ENCODE data around the gene P2RX3. TPM values are rescaled to one million over a fixed set of nuclear protein-coding genes. Genes with fewer than 3 reads are reported as not detected.

P2RX3 gene
- total RNA-seq, 4 donors from 2014 or later = not detected

DNA sequence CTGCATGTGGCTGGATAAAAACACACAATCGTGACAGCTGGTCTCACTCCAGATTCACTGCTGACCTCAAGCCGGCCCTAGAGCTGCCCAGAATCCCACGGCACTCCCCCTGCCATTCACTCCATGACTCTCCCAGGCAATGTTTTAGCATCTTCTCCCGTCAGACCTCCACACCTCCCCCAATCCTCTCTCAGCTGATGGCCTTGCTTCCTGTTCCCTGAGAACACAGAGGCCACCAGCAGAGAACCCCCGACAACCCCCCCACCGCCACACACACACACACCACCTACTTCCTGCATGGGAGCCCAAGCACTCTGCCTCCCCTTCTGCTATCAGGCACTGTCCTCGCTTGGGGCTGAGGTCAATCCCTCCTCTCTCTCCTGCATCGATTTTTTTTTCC, 22.7 kb upstream of the P2RX3 start:
- no peak for DNase-seq (ENCODE audit: low spot score)
- TF ChIP-seq, protein P1, sequence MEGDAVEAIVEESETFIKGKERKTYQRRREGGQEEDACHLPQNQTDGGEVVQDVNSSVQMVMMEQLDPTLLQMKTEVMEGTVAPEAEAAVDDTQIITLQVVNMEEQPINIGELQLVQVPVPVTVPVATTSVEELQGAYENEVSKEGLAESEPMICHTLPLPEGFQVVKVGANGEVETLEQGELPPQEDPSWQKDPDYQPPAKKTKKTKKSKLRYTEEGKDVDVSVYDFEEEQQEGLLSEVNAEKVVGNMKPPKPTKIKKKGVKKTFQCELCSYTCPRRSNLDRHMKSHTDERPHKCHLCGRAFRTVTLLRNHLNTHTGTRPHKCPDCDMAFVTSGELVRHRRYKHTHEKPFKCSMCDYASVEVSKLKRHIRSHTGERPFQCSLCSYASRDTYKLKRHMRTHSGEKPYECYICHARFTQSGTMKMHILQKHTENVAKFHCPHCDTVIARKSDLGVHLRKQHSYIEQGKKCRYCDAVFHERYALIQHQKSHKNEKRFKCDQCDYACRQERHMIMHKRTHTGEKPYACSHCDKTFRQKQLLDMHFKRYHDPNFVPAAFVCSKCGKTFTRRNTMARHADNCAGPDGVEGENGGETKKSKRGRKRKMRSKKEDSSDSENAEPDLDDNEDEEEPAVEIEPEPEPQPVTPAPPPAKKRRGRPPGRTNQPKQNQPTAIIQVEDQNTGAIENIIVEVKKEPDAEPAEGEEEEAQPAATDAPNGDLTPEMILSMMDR (IDR thresholded peaks at IDR 0.05) = no peak
- no peak for ATAC-seq (ENCODE audit: low FRiP score)

DNA sequence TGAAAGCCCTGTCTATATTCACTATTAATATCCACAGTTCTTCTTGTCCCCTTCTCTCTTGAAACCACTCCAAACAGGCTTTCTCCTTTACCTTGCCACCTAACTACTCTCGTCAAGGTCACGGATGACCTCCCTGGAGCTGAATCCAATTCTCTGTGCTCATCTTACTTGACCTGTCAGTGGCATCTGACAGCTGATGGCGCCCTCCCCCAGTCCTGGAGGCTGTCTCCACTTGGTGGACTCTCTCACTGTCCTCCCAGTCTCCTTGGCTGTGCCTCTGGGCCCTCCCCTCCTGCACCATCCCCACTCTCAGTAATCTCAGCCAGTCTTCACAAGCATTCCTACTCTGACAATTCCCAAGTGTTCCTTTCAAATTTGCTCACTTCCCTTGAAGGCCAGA, 22.1 kb upstream of the P2RX3 start:
- DNase-seq (ENCODE audit: low spot score) (no peak), ATAC-seq (ENCODE audit: low FRiP score) (no peak)
- TF ChIP-seq, protein P1 (IDR thresholded peaks at IDR 0.05) = no peak

DNA sequence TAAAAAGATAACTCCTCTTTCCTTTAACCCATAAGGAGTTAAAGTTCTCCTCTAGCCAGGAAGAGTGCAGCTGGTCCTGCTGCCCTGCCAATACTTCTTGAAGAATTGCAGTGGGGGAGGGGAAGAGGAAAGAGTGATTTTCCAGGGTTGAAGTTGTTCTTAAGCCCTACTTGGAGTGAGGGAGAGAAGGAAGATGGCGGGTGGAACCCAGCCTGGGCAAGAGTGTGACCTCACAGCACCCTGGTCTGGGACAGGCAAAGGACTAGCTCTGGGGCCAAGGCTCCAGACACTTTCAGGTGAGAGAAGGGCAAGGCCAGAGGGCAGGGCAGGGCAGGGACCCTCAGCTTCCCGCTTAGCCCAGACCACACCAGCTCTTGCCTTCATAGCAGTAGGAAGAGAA, 20.0 kb upstream of the P2RX3 start:
- TF ChIP-seq, protein P1 (IDR thresholded peaks at IDR 0.05) = no peak
- no peak for DNase-seq (ENCODE audit: low spot score)
- ATAC-seq (ENCODE audit: low FRiP score) = no peak

DNA sequence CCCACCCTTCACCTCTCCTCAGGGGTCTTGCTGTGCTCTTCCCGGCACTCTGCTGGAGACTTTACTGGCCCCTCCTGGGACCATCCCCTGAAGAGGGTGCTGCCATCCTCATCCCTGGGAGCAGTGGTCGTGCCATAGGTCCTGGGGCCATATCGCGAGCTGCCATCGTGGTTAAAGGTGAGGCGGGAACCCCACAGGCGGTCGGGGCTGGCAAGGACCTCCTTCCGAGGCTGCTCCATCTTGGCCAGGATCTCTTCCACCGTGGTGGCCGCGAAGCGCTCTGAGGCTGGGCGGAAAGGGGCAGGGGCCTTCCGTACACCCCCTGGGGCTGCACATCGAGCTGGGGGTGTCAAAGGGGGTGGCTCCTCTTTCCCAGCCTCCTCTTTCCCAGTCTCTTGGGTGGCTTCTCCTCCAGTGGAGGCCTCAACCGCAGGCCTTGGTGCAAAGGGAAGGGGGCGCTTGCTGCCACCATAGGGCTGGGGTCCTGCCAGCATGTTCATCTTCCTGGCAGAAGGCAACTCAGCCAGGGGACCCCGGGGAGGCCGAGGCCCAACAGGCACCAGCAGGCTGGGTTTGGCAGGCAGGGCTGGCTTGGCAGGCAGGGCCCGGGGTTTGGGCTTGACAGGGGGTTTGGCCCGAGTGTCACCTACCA, 18.0 kb upstream of the P2RX3 start:
- TF ChIP-seq, protein P1 (IDR thresholded peaks at IDR 0.05) = no peak
- no peak for DNase-seq (ENCODE audit: low spot score)
- ATAC-seq (ENCODE audit: low FRiP score) = no peak

DNA sequence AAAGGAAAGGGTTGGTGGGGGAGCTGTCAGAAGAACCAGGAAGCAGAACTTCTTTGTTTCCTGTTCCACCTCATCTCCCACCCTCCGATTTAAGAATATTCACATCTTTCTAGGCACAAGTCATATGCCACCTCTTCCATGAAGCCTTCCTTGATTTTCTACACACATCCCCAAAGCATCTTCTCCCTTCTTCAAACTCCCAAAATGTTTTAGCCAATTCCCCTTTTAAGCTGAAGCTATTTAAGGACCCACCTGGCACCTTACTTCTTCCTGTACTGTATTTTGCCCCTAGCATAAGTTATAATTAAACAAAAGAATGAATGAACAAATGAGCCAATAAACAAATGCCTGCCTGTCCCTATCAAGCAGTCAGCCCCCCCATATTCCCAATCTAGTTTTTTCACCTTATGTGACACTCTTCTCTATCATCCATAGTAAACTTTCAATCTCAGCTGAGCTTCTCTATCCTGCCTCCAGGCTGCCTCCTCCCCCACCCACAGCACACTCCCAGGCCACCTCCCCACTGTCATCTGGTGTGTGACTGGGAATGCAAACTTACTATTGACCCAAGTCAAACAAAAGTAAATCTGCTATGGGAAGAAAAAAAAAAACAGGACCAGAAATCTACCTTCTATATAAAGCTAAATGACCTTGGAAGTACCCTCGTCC, 17.3 kb upstream of the P2RX3 start:
- TF ChIP-seq, protein P1 (IDR thresholded peaks at IDR 0.05) = no peak
- ATAC-seq (ENCODE audit: low FRiP score) (no peak), DNase-seq (ENCODE audit: low spot score) (no peak)

DNA sequence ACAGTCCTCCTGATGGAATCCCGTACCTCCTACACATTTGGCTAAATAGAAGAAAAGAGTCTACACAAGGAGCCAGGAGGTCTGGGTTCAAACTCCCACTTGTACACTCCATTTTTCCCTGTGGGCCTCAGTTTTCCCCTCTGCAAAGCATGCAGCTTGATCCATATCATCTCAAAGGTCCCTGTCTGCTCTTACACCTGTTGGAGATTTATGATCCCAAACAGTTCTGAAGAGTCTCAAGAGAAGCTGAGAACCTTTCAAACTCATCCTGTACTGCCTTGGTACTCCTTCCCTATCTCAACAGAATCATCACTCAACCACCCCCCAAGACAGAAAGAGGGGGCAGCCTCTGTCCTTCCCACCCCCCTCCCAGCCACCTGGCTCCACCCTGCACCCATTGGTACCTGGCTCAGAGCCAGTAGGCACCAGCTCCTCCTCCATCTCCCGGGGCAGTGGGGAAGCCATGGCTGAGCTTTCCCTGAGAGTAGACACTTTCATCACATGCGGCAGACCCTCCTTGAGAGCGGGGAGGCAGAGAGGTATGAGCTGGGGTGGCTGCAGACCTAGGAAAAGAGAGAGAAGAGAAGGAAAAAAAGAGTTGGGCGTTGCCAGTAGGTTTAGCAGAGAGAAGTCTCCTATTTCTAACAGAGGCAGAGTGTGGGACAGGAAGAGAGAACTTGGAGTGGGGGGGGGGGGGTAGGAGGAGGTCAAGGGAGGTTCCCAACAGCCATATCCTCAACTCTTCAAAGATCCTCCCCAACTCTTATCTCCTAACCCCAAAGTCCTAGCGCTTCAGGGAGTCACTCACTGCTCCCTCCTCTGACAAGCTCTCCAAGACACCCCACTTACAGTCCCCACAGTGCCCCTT, 16.5 kb upstream of the P2RX3 start:
- TF ChIP-seq, protein P1 (IDR thresholded peaks at IDR 0.05) = no peak
- peak; percentile 0 for ATAC-seq (ENCODE audit: low FRiP score)
- no peak for DNase-seq (ENCODE audit: low spot score)
